SHP77 treated with DMSO at 0.1 percent for 48 hours (cell line): ENCODE measurements around the gene INF2.
A peak's percentile ranks its signal among the peaks of the same experiment; 100 is the strongest.

Source experiments
- DNase-seq: peaks from one replicate; lab custom pipeline; 2025; lab: John Stamatoyannopoulos, UW

INF2 gene

GRCh38 chr14:104721505-104722431, 32.4 kb downstream of the INF2 start:
- DNase-seq, result no peak

GRCh38 chr14:104722938-104723650, 33.7 kb downstream of the INF2 start:
- DNase-seq, result no peak

- DNase-seq, result peak; percentile 3
These were observed 34.4 kb downstream of the INF2 start, which contains the start of gene ADSS1 for GRCh38 chr14:104723651-104724406. ADSS1 (plus strand) TSS chr14:104724229; CDS start chr14:104724271, 42 bp downstream.

- no peak for DNase-seq
These were observed 35.1 kb downstream of the INF2 start for GRCh38 chr14:104724407-104724980.

GRCh38 chr14:104724981-104725771, 35.8 kb downstream of the INF2 start:
- DNase-seq, result peak; percentile 32

GRCh38 chr14:104725772-104726548, 36.5 kb downstream of the INF2 start:
- no peak for DNase-seq

GRCh38 chr14:104726600-104727451, 37.4 kb downstream of the INF2 start:
- peak; percentile 13 for DNase-seq

- no peak for DNase-seq
These were observed 39.2 kb downstream of the INF2 start for GRCh38 chr14:104728631-104729030.

GRCh38 chr14:104729176-104729834, 39.9 kb downstream of the INF2 start:
- DNase-seq, result peak; percentile 6

- no peak for DNase-seq
These were observed 40.4 kb downstream of the INF2 start for GRCh38 chr14:104729835-104730181.

- DNase-seq, result no peak
These were observed 41.1 kb downstream of the INF2 start for GRCh38 chr14:104730487-104730886.

- peak; percentile 34 for DNase-seq
These were observed 42.2 kb downstream of the INF2 start for GRCh38 chr14:104731320-104732294.

GRCh38 chr14:104732355-104732804, 43.0 kb downstream of the INF2 start:
- DNase-seq, result peak; percentile 31

GRCh38 chr14:104732931-104733681, 43.7 kb downstream of the INF2 start:
- no peak for DNase-seq

GRCh38 chr14:104734051-104734587, 44.7 kb downstream of the INF2 start:
- DNase-seq, result no peak

GRCh38 chr14:104734601-104734990, 45.2 kb downstream of the INF2 start:
- no peak for DNase-seq
